Nephron (organoid): ENCODE results near the gene BTRC.

Source experiments
- H3K27ac Mint-ChIP-seq, 3 experiments: 2 replicates each; pipeline ENCODE4 v1.8.0; 2020; ENCODE audit warnings: mixed read lengths in 3 of 3, mild to moderate bottlenecking in 2 of 3, moderate library complexity in 1 of 3
- H3K27me3 Mint-ChIP-seq: 2 replicates; pipeline ENCODE4 v1.8.0; 2021; ENCODE audit warnings: low read depth, mild to moderate bottlenecking, moderate library complexity, mixed read lengths
- H3K36me3 Mint-ChIP-seq: 2 replicates; pipeline ENCODE4 v1.8.0; 2020; ENCODE audit warnings: low read depth, mixed read lengths
- H3K4me1 Mint-ChIP-seq: 2 replicates; pipeline ENCODE4 v1.8.0; 2020; ENCODE audit warnings: mixed read lengths
- H3K4me3 Mint-ChIP-seq, 3 experiments: 2 replicates each; pipeline ENCODE4 v1.8.0; 2020; ENCODE audit warnings: mild to moderate bottlenecking in 3 of 3, mixed read lengths in 3 of 3, moderate library complexity in 2 of 3
- H3K9me3 Mint-ChIP-seq: 2 replicates; pipeline ENCODE4 v1.8.0; 2020; ENCODE audit warnings: mixed read lengths
- CTCF ChIP-seq, 3 experiments: fragments of 200-600 bp; sonication (generic); IDR thresholded peaks; one replicate each; pipeline ENCODE4 v1.5.0; 2021; ENCODE audit warnings: antibody characterized with exemption in 3 of 3; ENCODE audit not compliant: unreplicated experiment in 3 of 3

BTRC gene

GRCh38 chr10:101353692-101354327 is at the start of gene BTRC:
Gene BTRC, plus strand, starts transcription at chr10:101354165. Its CDS starts 16 bp downstream, at chr10:101354181.
- H3K27me3 Mint-ChIP-seq, result peaks cover 12% of the 10 kb centered on the region

GRCh38 chr10:101304316-101304715 is 49.6 kb upstream of the BTRC start:
- H3K9me3 Mint-ChIP-seq, result no peaks in the 10 kb centered on the region
- TF ChIP-seq CTCF (IDR thresholded peaks at IDR 0.05; ENCODE audit: unreplicated experiment in 3 of 3), result no peak
- no peaks in the 10 kb centered on the region for H3K36me3 Mint-ChIP-seq
- H3K27ac Mint-ChIP-seq, result peak overlapping the region; percentile 48 to 72 (median 63)
- H3K4me1 Mint-ChIP-seq, result peaks cover 60% of the 10 kb centered on the region
- peak overlapping the region in 1 of 3 experiments; percentile 28 for H3K4me3 Mint-ChIP-seq
- H3K27me3 Mint-ChIP-seq, result peaks cover 49% of the 10 kb centered on the region

More at GRCh38 chr10:101353692-101354327, at the start of gene BTRC:
- no peaks in the 10 kb centered on the region for H3K9me3 Mint-ChIP-seq
- peaks cover 15% of the 10 kb centered on the region for H3K36me3 Mint-ChIP-seq
- H3K4me1 Mint-ChIP-seq, result peaks cover 25% of the 10 kb centered on the region
- peak within 1 kb of the TSS; percentile 84 to 97 (median 93) for H3K27ac Mint-ChIP-seq
- TF ChIP-seq CTCF (IDR thresholded peaks at IDR 0.05; ENCODE audit: unreplicated experiment in 3 of 3), result no peak
- peak within 1 kb of the TSS; percentile 97 for H3K4me3 Mint-ChIP-seq

- TF ChIP-seq CTCF (IDR thresholded peaks at IDR 0.05; ENCODE audit: unreplicated experiment in 3 of 3), result no peak
- peak overlapping the region in 1 of 3 experiments; percentile 49 for H3K4me3 Mint-ChIP-seq
- no peaks in the 10 kb centered on the region for H3K9me3 Mint-ChIP-seq
- peaks cover 48% of the 10 kb centered on the region for H3K27me3 Mint-ChIP-seq
- no peaks in the 10 kb centered on the region for H3K36me3 Mint-ChIP-seq
- peaks cover 61% of the 10 kb centered on the region for H3K4me1 Mint-ChIP-seq
- peak overlapping the region; percentile 38 to 63 (median 48) for H3K27ac Mint-ChIP-seq
These were observed 48.4 kb upstream of the BTRC start for GRCh38 chr10:101305320-101306241.

- no peaks in the 10 kb centered on the region for H3K36me3 Mint-ChIP-seq
- no peak overlapping the region for H3K4me3 Mint-ChIP-seq
- H3K27ac Mint-ChIP-seq, result no peak overlapping the region
- no peaks in the 10 kb centered on the region for H3K9me3 Mint-ChIP-seq
- H3K27me3 Mint-ChIP-seq, result peaks cover 38% of the 10 kb centered on the region
- no peak for TF ChIP-seq CTCF (IDR thresholded peaks at IDR 0.05; ENCODE audit: unreplicated experiment in 3 of 3)
- peaks cover 67% of the 10 kb centered on the region for H3K4me1 Mint-ChIP-seq
These were observed 45.9 kb upstream of the BTRC start for GRCh38 chr10:101308051-101308450.

- Mint-ChIP-seq H3K9me3 (no peaks in the 10 kb centered on the region), H3K4me3 (peak overlapping the region; percentile 20 to 76 (median 64)), H3K27me3 (peaks cover 33% of the 10 kb centered on the region), H3K27ac (peak overlapping the region; percentile 63 to 80 (median 77)), H3K4me1 (peaks cover 41% of the 10 kb centered on the region), H3K36me3 (peaks cover 4% of the 10 kb centered on the region)
- TF ChIP-seq CTCF (IDR thresholded peaks at IDR 0.05; ENCODE audit: unreplicated experiment in 3 of 3), result no peak
These were observed 43.3 kb upstream of the BTRC start for GRCh38 chr10:101310529-101311184.
